Suprapubic skin (tissue), 4 donors: Measurements from ENCODE around the gene SCNN1B.

Experiments used
- EP300 ChIP-seq: sonication (generic); formaldehyde crosslinking; IDR thresholded peaks from one replicate; pipeline ENCODE4 v1.6.1; 2017; ENCODE audit warnings: antibody characterized with exemption
- POLR2A ChIP-seq, 2 donors: fragments of 450-650 bp; IDR thresholded peaks; one replicate each; pipeline ENCODE4 v1.6.1; 2017; ENCODE audit warnings: antibody characterized with exemption in 2 of 2, mild to moderate bottlenecking in 2 of 2, moderate library complexity in 2 of 2
- POLR2AphosphoS5 ChIP-seq, 3 donors: sonication (generic); formaldehyde crosslinking; IDR thresholded peaks; one replicate each; pipeline ENCODE4 v1.6.1; 2017; ENCODE audit warnings: antibody characterized with exemption in 3 of 3
- TF ChIP-seq, protein P1 (sequence below), 2 donors: fragments of 200-600 bp in 1 of 2; fragments of 450-650 bp in 1 of 2; sonication (generic) in 1 of 2; IDR thresholded peaks; one replicate each; pipeline ENCODE4 v1.5.1; 2016 to 2019; ENCODE audit warnings: antibody characterized with exemption in 2 of 2, mild to moderate bottlenecking in 1 of 2, moderate library complexity in 1 of 2

DNA sequence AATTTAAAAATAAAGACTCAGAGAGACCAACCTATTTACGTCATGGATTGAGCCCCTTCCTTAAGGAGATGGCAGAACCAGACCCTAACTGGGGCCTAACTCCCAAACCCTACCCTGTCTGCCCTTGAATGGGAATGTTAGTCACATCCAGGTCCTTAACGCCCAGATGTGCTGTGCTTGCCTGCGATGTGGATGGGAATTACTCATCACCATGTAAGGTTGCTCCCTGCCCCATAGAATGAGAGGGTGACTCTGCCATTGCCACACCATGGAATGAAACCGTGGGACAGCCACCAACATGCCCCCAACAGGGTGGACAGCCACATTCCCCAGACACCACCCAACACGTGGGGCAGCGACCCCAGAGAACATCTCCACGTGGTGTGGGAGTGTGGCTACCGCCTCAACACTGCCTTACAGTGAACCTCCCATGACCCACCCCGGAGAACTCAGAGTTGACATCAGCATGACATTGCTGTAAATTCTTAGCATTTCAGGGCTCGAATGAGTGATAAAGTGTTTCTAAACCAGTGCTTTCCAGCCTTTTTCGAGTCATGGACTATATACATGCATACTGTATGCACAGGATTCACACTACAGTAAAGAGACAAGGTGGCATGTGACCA lies 31.8 kb downstream of the SCNN1B start:
- TF ChIP-seq, protein P1, sequence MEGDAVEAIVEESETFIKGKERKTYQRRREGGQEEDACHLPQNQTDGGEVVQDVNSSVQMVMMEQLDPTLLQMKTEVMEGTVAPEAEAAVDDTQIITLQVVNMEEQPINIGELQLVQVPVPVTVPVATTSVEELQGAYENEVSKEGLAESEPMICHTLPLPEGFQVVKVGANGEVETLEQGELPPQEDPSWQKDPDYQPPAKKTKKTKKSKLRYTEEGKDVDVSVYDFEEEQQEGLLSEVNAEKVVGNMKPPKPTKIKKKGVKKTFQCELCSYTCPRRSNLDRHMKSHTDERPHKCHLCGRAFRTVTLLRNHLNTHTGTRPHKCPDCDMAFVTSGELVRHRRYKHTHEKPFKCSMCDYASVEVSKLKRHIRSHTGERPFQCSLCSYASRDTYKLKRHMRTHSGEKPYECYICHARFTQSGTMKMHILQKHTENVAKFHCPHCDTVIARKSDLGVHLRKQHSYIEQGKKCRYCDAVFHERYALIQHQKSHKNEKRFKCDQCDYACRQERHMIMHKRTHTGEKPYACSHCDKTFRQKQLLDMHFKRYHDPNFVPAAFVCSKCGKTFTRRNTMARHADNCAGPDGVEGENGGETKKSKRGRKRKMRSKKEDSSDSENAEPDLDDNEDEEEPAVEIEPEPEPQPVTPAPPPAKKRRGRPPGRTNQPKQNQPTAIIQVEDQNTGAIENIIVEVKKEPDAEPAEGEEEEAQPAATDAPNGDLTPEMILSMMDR (IDR thresholded peaks at IDR 0.05) = no peak
- no peak for TF ChIP-seq POLR2A (IDR thresholded peaks at IDR 0.05)
- no peak for TF ChIP-seq EP300
- no peak for TF ChIP-seq POLR2AphosphoS5 (IDR thresholded peaks at IDR 0.05)
